ENCODE data around the gene UTP25.
"Not testable (repeated sequence)": the region's sequence is repeated elsewhere in the genome, so short reads cannot be mapped to it uniquely, and the experiment has no call there.

The UTP25 gene

DNA sequence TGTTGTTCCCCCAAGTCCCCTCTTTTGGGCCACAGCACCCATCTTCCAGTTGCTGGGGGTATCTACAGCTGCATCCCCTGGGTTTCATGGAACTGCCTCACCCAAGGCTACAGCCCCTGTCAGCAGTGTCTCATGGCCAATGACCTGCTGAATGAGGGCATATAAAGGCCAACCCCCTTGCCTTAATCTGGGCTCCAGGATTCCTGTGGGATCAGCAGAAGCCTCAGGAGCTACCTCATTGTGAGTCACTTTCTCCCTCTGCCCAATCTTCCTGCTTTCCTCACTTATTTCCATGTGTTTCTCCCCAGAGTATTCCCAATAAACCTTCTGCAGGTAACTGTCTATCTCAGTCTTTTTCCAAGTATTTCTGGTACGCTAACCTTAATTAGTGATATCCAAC lies 73.0 kb downstream of the UTP25 start:
- no peak for DNase-seq

DNA sequence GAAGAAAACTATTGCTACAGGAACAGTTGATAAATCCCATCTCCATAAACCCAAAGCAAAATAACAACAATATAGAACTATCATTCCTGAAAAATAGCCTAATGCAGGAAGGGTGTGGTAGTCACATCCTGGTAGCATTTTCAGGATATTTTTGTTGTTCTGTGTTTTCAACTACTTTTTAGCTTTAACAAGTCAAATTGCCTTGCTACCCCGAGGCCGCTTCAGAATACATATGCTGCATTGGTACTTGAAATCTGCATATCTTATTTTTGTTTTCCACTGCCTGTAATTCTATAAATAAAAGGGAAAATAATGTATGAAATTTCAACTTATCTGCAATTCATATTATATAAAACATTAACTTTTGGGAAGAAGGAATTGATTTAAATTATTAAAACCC lies 73.4 kb downstream of the UTP25 start:
- DNase-seq: no peak

DNA sequence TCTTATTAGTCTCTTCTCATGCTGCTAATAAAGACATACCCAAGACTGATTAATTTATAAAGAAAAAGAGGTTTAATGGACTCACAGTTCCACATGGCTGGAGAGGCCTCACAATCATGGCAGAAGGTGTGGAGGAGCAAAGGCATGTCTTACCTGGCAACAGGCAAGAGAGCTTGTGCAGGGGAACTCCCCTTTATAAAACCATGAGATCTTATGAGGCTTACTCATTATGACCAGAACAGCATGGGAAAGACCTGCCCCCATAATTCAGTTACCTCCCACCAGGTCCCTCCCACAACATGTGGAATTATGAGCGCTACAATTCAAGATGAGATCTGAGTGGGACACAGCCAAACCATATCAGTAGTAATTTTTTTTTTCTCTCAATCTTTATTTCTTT lies 77.0 kb downstream of the UTP25 start:
- DNase-seq: not testable (repeated sequence)
